K562 (cell line): ENCODE data around the gene CRYGB. TPM values are rescaled to one million over a fixed set of nuclear protein-coding genes. Genes with fewer than 3 reads are reported as not detected.

Experiments used
- ATF7 ChIP-seq: fragments of 450-650 bp; IDR thresholded peaks from 2 replicates; pipeline ENCODE4 v1.7.1; 2014; ENCODE audit warnings: mild to moderate bottlenecking, moderate library complexity
- DEAF1 ChIP-seq: fragments of 450-650 bp; formaldehyde crosslinking; IDR thresholded peaks from 2 replicates; pipeline ENCODE4 v1.4.0; 2020; ENCODE audit warnings: mild to moderate bottlenecking, moderate library complexity
- FOXM1 ChIP-seq, 2 experiments: fragments of 450-650 bp in 1 of 2; sonication (generic) in 1 of 2; formaldehyde crosslinking in 1 of 2; IDR thresholded peaks; 2 replicates each; pipeline versions ENCODE4 v1.6.1 to v1.9.0; 2017 to 2022; ENCODE audit warnings: low read depth in 2 of 2, mild to moderate bottlenecking in 2 of 2, missing genetic modification reagents in 1 of 2, moderate library complexity in 1 of 2
- FUS ChIP-seq: fragments of 200-400 bp; formaldehyde crosslinking; optimal IDR thresholded peaks from 2 replicates; pipeline ENCODE3; 2017; ENCODE audit warnings: low read depth, low read length
- HLTF ChIP-seq: fragments of 450-650 bp; IDR thresholded peaks from 2 replicates; pipeline ENCODE4 v1.6.1; 2016
- JUND ChIP-seq, 2 experiments: IDR thresholded peaks; 2 replicates in 1 of 2; 3 replicates in 1 of 2; pipeline ENCODE4 v1.6.1; 2011; ENCODE audit warnings: borderline replicate concordance in 2 of 2, low read depth in 2 of 2, low read length in 2 of 2, improper control_type of control experiment in 1 of 2, missing biosample characterization in 1 of 2, missing genetic modification characterization in 1 of 2, missing genetic modification reagents in 1 of 2
- KLF16 ChIP-seq: IDR thresholded peaks from 2 replicates; pipeline ENCODE4 v1.6.1; 2016; ENCODE audit warnings: antibody characterized with exemption
- MAX ChIP-seq: sonication (generic); formaldehyde crosslinking; IDR thresholded peaks from 2 replicates; pipeline ENCODE4 v1.9.0; 2022; ENCODE audit warnings: mild to moderate bottlenecking, missing genetic modification reagents
- PML ChIP-seq: IDR thresholded peaks from 2 replicates; pipeline ENCODE4 v1.6.1; 2012; ENCODE audit warnings: low read length, inconsistent platforms
- PPARD ChIP-seq: fragments of 250-450 bp; sonication (Bioruptor Pico); IDR thresholded peaks from 2 replicates; pipeline ENCODE4 v1.8.0; 2022; ENCODE audit warnings: inconsistent platforms, mild to moderate bottlenecking, moderate library complexity
- RAD21 ChIP-seq, 2 experiments: fragments of 250-450 bp in 1 of 2; fragments of 450-650 bp in 1 of 2; sonication (Bioruptor Pico) in 1 of 2; formaldehyde crosslinking in 1 of 2; IDR thresholded peaks in 1 of 2; conservative IDR thresholded peaks in 1 of 2; 2 replicates each; pipeline versions ENCODE4 v1.4.0 to v1.8.0; 2020 to 2022; ENCODE audit warnings: mild to moderate bottlenecking in 2 of 2, moderate library complexity in 1 of 2
- RBM17 ChIP-seq: fragments of 200-400 bp; formaldehyde crosslinking; IDR thresholded peaks from 2 replicates; pipeline ENCODE4 v1.6.1; 2017; ENCODE audit warnings: low read depth, mild to moderate bottlenecking, low read length, borderline replicate concordance
- RNF2 ChIP-seq: sonication (generic); IDR thresholded peaks from 2 replicates; pipeline ENCODE4 v1.6.1; 2016
- SPI1 ChIP-seq: IDR thresholded peaks from 2 replicates; pipeline ENCODE4 v1.6.1; 2011; ENCODE audit warnings: low read depth, low read length, control low read depth, borderline replicate concordance
- TRIM25 ChIP-seq: fragments of 450-650 bp; IDR thresholded peaks from 2 replicates; pipeline ENCODE4 v1.7.0; 2016; ENCODE audit warnings: borderline replicate concordance
- TSC22D4 ChIP-seq: fragments of 450-650 bp; IDR thresholded peaks from 2 replicates; pipeline ENCODE4 v1.6.1; 2016; ENCODE audit warnings: missing genetic modification characterization, missing biosample characterization, control low read depth
- YY1 ChIP-seq, 3 experiments: IDR thresholded peaks; 2 replicates each; pipeline ENCODE4 v1.6.1; 2011; ENCODE audit warnings: low read length in 2 of 3, mild to moderate bottlenecking in 2 of 3, moderate library complexity in 2 of 3, borderline replicate concordance in 1 of 3, control low read depth in 1 of 3, low read depth in 1 of 3; ENCODE audit not compliant: insufficient read depth in 3 of 3, insufficient replicate concordance in 2 of 3, control insufficient read depth in 1 of 3, insufficient read length in 1 of 3; ENCODE audit errors: extremely low read depth in 1 of 3
- ZNF124 ChIP-seq: sonication (generic); formaldehyde crosslinking; IDR thresholded peaks from 2 replicates; pipeline ENCODE4 v1.8.1; 2022; ENCODE audit warnings: missing genetic modification reagents
- ZNF217 ChIP-seq: sonication (generic); formaldehyde crosslinking; IDR thresholded peaks from 2 replicates; pipeline ENCODE4 v1.8.0; 2022; ENCODE audit warnings: mild to moderate bottlenecking, missing genetic modification reagents
- ZNF512 ChIP-seq: IDR thresholded peaks from 2 replicates; pipeline ENCODE4 v1.6.1; 2016; ENCODE audit warnings: missing genetic modification characterization, missing compliant biosample characterization
- ZNF696 ChIP-seq: fragments of 250-450 bp; sonication (Bioruptor Pico); conservative IDR thresholded peaks from 2 replicates; pipeline ENCODE4 v1.4.0; 2020; ENCODE audit warnings: mild to moderate bottlenecking, moderate library complexity
- ZNF717 ChIP-seq: fragments of 250-450 bp; sonication (Bioruptor Pico); IDR thresholded peaks from 2 replicates; pipeline ENCODE4 v1.5.0; 2021
- polyA plus RNA-seq, 8 experiments: library from polyadenylated mRNA; depleted of rRNA in 4 of 8; stranded (reverse) in 5 of 8; unstranded in 3 of 8; fragments of >200 nt; fragmentation: Nextera tagmentation in 2 of 8; fragmentation: Illumina TruSeq in 1 of 8; extraction: Ambion mirVana in 2 of 8; extraction: Trizol in 1 of 8; gene quantifications; 2 replicates each; pipeline versions ENCODE4 v1.2.1 to v1.2.3, GENCODE V29; 2011 to 2014; ENCODE audit warnings: inconsistent platforms in 1 of 8, missing spikeins in 1 of 8
- total RNA-seq, 7 experiments: library from RNA; depleted of rRNA in 6 of 7; stranded (reverse); fragments of >200 nt in 6 of 7; fragmentation: Illumina TruSeq in 2 of 7; extraction: Trizol in 2 of 7; gene quantifications; 2 replicates each; pipeline versions ENCODE4 v1.2.1 to v1.2.3, GENCODE V29; 2011 to 2021; ENCODE audit warnings: low replicate concordance in 1 of 7

Gene CRYGB
- total and polyA plus RNA-seq, 9 of the 15 experiments (the other 6 are each of a cell fraction or from before 2014, with no cell fraction given), result not detected

GRCh38 chr2:208175069-208175839 lies 29.3 kb upstream of the CRYGB start (continued):
- no peak for TF ChIP-seq PPARD (CRISPR knock-in tag)
- TF ChIP-seq RBM17, result no peak
- no peak for TF ChIP-seq FUS
- no peak for TF ChIP-seq TRIM25
- peak; percentile 31; the same call in 1 of the 2 replicates for TF ChIP-seq KLF16
- TF ChIP-seq ATF7, result 0 out of 2 replicates have a peak, but pooled peaks have one; percentile 25
- peak; percentile 62 to 68 for TF ChIP-seq RAD21 (CRISPR knock-in tag; conservative IDR thresholded peaks at IDR 0.05 in 1 of 2, IDR thresholded peaks at IDR 0.05 in 1 of 2)
- no peak for TF ChIP-seq ZNF217 (CRISPR knock-in tag)
- no peak for TF ChIP-seq FOXM1 (IDR thresholded peaks at IDR 0.05; ENCODE audit: low read depth)
- no peak for TF ChIP-seq FOXM1 (CRISPR knock-in tag; IDR thresholded peaks at IDR 0.05; ENCODE audit: low read depth)
- TF ChIP-seq ZNF124 (CRISPR knock-in tag), result no peak
- TF ChIP-seq ZNF696 (CRISPR knock-in tag), result no peak
- peak; percentile 14; the same call in 1 of the 2 replicates for TF ChIP-seq SPI1
- no peak for TF ChIP-seq ZNF717 (CRISPR knock-in tag)
- no peak for TF ChIP-seq MAX (CRISPR knock-in tag)
- peak in 1 of 3 experiments; percentile 19 for TF ChIP-seq YY1 (IDR thresholded peaks at IDR 0.05; ENCODE audit: borderline replicate concordance in 1 of 3, control insufficient read depth in 1 of 3, extremely low read depth in 1 of 3, insufficient read depth in 3 of 3, insufficient read length in 1 of 3, insufficient replicate concordance in 2 of 3, low read depth in 1 of 3, low read length in 2 of 3)
- TF ChIP-seq HLTF, result no peak
- TF ChIP-seq PML, result no peak
- TF ChIP-seq ZNF512 (tag), result peak; percentile 47; the same call in 1 of the 2 replicates
- TF ChIP-seq DEAF1 (CRISPR knock-in tag), result peak; percentile 31; the same call in 1 of the 2 replicates
- no peak for TF ChIP-seq RNF2
- no peak for TF ChIP-seq TSC22D4 (tag)
- TF ChIP-seq JUND (IDR thresholded peaks at IDR 0.05; ENCODE audit: borderline replicate concordance, low read depth, low read length), result 0 out of 2 replicates have a peak, but pooled peaks have one; percentile 37
- TF ChIP-seq JUND (tag; IDR thresholded peaks at IDR 0.05; ENCODE audit: borderline replicate concordance, low read depth, low read length), result no peak; the same call in 2 of the 3 replicates
